GM19397 (cell line): ENCODE measurements around the gene PLA2G4B.

Experiments
- ATAC-seq: cut with Tn5 transposase; IDR thresholded peaks from one replicate; pipeline ENCODE4 v1.9.1; 2021; ENCODE audit warnings: mild to moderate bottlenecking, moderate library complexity; ENCODE audit not compliant: unreplicated experiment

Gene PLA2G4B, protein sequence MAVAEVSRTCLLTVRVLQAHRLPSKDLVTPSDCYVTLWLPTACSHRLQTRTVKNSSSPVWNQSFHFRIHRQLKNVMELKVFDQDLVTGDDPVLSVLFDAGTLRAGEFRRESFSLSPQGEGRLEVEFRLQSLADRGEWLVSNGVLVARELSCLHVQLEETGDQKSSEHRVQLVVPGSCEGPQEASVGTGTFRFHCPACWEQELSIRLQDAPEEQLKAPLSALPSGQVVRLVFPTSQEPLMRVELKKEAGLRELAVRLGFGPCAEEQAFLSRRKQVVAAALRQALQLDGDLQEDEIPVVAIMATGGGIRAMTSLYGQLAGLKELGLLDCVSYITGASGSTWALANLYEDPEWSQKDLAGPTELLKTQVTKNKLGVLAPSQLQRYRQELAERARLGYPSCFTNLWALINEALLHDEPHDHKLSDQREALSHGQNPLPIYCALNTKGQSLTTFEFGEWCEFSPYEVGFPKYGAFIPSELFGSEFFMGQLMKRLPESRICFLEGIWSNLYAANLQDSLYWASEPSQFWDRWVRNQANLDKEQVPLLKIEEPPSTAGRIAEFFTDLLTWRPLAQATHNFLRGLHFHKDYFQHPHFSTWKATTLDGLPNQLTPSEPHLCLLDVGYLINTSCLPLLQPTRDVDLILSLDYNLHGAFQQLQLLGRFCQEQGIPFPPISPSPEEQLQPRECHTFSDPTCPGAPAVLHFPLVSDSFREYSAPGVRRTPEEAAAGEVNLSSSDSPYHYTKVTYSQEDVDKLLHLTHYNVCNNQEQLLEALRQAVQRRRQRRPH

GRCh38 chr15:41838400-41838897 lies at the start of gene PLA2G4B:
Gene PLA2G4B, plus strand, starts transcription at chr15:41838847. Its CDS starts 67 bp downstream, at chr15:41838914.
- ATAC-seq = no peak

- no peak for ATAC-seq
Observed at GRCh38 chr15:41789236-41789635, 49.4 kb upstream of the PLA2G4B start.

DNA sequence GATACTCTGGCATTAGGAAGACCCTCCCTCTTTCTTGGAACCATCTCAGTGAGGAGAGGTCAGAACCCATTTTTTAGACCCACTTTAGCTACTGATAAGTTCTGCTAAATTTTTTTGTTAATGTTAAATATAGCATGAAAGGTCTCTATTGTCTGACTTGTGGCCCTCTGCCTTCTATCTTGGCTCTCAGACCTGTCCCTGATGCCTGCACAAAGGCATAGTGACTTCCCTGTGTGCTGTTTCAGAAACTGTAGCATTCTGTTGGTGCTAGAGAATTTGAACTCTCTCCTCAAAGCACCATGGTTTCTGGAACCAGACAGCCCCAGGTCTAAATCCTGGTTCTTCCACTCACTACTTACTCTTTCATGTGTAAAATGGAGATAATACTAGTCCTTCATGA lies 49.0 kb upstream of the PLA2G4B start:
- no peak for ATAC-seq

- no peak for ATAC-seq
Observed at GRCh38 chr15:41790169-41790568, 48.5 kb upstream of the PLA2G4B start.

DNA sequence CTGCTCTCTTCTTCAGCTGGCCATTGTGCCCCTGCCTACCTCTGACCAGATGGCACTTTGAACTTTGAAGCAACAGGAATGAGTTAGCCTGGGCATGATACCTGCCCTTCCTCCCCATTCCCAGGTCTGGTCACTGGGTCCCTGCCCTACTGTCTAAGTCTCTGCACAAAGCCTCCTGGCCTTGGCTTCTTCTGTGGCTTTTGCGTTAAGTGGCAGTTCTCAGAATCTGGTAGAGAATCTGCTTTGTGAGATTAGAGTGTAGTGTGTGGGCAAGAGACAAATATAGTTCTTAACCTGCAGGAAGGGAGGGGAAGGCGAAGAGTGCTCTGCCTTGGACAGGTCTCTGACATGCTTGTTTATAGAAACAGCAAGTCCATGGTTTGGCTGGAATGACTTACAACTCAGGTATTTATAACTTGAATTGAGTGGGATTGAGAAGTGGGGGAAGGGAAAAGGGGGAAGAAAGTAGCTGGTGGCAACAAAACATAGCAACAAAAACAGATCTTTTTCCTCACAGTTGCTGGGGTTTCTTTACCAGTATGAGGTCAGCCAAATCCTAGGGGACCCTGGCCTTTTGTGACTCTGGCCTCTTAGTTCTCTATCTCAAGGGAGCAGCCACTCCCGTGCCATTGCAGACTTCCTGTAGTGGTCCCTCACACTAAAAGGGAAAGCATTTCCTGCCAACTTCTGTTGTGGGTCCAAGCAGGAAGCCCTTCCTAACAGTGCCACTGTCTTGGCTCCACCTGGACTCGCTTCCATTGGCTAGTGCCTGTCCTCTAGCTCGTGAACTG lies 47.7 kb upstream of the PLA2G4B start:
- no peak for ATAC-seq

DNA sequence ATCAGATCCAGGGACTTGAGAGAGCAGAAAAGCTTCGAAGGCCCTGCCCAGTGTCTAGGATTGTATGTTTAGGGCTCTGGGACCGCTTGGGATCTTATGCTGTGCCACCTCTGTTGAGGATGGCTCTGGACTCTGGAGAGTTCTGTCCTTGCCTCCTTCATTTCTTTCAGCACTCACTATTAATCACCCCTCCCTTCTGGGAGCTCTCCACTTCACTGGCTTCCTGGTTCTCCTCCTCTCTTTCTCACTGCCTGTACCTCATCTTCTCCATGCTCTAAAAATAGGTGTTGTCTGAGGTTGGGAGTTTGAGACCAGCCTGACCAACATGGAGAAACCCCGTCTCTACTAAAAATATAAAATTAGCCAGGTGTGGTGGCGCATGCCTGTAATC lies 47.1 kb upstream of the PLA2G4B start:
- ATAC-seq = no peak

DNA sequence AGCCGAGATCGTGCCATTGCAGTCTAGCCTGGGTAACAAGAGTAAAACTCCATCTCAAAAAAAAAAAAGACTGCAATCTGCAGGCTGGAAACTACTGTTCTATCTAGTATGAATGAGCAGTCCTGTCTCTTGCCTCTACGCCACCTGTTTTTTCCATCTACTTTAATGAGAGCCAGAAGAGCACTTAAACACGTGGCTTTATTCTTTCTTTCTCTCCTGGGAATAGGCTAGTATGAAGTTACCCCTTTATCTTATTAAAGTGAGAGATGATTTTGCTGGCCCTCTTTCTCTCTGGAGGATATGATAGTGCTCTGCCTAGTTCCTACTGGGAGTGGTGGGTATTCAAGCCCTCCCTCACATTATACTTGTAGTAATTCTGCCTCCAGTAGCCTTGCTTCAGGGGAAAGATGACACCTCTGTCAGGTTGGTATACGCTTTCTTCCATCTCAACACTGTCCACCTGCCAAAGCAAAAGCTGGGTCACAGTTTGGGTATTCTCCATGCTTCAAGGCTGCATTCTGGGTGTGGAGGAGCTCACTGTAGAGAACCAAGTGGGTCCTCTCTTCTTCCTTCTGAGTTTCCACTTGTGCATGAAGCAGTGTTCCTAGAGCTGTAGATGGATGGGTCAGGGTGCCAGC lies 46.5 kb upstream of the PLA2G4B start:
- no peak for ATAC-seq

DNA sequence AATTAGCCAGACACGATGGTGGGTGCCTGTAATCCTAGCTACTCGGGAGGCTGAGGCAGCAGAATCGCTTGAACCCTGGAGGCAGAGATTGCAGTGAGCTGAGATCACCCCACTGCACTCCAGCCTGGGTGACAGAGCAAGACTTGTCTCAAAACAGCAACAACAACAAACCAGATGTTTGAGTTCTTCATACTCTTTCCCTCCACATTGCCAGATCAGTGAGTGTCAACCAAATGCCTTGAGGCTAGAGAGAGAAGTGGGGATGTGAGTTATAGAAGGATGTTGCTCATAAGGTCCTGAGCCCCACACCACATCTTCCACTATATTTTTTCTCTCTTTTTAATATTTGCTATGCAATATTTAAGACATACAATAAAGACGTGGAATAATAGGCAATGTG lies 44.6 kb upstream of the PLA2G4B start:
- no peak for ATAC-seq

DNA sequence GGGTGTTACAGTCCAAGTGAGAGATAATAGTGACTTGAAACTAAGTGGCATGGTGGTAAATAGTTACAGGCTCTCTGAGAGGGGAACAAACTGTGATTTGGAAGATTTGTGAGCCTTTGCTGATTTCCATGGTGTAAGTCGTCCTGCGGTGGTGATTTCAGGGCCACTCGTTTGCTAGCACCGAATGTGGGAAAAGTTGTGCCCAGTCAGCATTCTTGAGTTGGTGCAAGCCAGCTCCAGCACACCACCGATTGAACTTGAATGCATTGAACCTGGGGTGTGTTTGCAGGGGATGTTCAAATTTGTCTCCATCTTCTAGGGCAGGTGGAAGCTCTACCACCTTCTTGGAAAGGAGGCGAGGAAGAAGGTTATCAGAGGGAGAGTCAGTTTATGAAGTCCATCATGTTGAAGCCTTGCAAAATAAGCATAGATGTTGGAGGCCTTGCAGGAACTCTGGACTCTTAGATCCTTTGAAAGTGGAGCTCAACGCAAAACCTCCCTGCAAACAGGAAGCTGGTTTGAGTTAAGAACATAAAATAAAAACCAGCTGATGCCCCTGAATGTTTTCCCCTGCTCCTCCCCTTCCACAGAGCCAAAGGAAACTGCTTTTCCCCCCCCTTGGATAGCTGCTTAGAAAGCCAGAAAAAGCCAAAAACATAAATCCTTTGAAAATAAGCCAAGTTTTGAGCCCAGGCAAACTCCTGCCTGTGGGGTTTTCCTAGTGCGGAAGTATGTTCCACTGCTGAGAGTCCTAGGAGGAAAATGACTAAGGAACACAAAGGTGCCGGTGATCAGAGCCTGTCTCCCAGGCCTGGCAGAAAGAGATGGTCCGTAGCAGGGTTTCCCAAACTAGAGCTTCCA lies 42.4 kb upstream of the PLA2G4B start:
- ATAC-seq = no peak

GRCh38 chr15:41797201-41797944 lies 41.3 kb upstream of the PLA2G4B start:
- no peak for ATAC-seq

- no peak for ATAC-seq
Observed at GRCh38 chr15:41798607-41799487, 39.8 kb upstream of the PLA2G4B start.

DNA sequence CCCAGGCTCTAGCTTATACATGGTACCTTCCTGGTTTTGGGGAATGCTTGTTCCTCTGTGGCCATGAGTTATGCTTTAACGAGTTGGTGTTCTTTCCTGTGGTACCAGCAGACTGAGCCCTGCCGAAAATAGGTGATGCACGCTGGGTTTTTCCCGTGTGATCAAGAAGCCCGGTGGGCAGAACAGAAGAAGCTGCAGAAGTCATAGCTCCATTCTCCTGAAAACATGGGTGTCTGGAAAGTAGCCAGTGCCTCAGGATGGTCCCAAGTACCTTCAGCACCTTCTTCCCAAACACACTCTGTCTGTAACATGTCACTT lies 39.2 kb upstream of the PLA2G4B start:
- ATAC-seq = no peak

GRCh38 chr15:41801185-41801584 lies 37.5 kb upstream of the PLA2G4B start:
- ATAC-seq = no peak

- no peak for ATAC-seq
Observed at GRCh38 chr15:41801850-41802455, 36.7 kb upstream of the PLA2G4B start.

GRCh38 chr15:41804361-41804760 lies 34.3 kb upstream of the PLA2G4B start:
- ATAC-seq = no peak

DNA sequence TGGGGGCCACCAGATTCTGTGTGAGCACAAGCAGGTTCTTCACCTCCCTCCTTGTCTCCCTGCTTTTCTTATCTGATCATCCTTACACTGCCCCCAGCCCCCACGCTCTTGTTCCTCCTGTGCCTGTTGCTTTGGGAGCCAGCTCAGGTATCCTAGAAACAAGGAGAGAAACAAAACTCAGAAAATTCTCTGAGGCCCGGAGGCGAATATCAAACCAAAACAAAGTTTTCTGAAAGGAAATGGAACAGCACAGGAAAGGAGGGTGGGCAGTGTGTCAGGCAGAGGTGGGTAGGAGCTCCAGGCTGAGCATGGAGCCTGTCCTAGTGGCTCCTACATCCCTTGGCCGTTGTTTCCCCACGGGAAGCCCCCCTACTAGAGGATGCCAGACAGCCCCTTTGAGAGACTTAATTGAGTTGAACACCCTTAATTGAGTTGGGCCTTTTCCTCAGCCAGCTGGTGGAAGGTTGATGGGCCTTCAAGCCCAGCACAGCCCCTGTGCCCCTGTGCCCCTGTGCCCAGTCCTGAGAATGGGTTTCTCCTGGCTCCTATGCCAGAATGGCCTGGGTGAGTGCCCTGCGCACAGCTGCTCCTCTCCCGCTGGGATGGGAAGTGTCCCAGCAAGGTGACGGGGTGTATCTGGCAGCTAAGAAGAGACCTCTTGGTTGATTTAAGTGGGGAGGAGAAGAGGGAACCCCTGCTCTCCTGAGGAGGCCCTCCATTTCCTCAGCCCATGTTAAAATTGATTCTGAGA lies 33.6 kb upstream of the PLA2G4B start:
- no peak for ATAC-seq

DNA sequence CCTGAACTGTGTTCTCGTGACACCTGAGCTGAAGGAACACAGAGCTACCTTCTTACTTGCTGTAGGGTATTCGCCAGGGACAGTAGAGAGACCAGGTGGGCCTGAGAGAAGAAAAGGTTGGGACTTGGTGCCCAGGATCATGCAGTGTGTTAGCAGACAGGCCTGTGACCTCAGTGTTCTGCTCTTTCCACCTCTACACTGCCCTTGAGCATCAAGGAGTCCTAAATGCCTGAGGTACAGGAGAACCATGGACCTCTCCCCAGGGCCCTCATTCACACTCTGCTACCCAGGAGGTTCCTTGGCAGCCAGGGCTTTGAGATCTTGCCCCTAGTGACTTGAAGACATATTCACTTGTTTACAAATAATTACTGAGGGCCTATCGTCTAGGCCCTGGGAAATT lies 32.9 kb upstream of the PLA2G4B start:
- no peak for ATAC-seq
